ENCODE measurements around the gene CACNA1B.

The CACNA1B gene

DNA sequence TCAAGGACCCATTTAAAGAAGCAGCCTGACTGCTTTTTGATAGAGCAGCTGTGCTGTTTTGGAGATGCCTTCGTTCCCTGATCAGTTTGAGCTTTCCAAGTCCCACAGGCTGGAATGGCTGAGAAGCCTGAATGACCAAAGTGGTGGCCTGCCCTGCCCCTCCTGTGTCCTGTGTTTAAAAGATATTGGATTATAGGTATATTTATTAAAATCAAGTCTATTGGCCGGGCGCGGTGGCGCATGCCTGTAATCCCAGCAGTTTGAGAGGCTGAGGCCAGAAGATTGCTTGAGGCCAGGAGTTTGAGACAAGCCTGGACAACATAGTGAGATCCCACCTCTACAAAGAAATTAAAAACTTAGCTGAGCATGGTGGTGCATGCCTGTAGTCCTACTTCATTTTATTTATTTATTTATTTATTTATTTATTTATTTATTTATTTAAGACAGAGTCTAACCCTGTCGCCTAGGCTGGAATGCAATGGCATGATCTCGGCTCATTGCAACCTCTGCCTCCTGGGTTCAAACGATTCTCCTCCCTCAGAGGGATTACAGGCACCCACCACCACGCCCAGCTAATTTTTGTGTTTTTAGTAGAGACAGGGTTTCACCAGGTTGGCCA lies 87.7 kb downstream of the CACNA1B start:
- no peak for DNase-seq (ENCODE audit: low read depth in 2 of 2)

DNA sequence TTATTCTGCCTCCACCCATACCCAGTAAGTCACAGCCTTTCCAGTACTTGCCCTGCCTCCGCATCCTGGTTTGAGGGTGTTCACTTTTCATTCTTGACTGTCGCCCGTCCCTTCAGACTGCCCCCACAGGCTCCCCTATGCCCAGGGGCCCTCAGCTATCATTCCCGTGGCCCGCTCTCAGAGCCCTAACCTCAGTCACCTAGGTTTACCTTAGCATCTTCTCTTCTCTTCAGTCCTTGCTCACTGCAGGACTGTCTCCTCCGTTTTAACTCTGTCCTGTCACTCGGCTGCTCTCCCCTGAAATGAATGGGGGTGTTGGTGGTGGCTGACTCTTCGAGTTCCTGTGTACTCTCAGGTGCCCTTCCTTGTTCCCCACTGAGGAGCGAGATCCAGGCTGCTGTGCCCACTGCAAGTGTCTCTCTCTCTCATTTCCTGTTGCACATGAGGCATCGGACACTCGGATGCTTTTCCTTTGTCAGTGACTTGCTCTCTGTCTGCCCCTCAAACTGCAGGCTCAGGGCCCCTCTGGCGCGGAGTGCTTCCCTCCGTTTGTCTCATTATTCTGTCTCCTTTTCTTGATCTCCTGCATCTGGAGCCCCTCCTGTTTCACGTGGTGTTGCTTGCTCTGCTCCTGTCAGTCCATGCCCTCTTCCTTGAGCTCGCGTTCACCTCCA lies 89.8 kb downstream of the CACNA1B start:
- DNase-seq (ENCODE audit: low read depth in 2 of 2): no peak

DNA sequence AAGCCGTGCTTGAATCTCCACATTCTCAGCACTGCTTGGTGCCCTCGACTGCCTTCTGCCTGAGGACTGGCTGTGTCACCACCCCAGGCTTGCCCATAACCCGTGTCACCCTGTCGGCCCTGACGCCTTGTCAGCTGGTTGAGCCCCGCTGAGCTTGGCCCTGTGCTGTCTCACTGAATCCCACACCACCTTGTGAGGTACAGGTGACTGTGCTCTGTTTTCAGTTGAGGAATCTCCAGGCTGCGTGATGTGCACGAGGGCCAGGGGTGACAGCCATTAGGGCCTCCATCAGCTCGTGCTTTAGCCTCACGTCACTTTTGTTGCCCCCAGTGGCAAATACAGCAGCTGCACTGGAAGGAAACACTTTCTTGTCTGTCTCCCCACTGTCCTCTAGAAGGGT lies 90.7 kb downstream of the CACNA1B start:
- DNase-seq (ENCODE audit: low read depth in 2 of 2): no peak

DNA sequence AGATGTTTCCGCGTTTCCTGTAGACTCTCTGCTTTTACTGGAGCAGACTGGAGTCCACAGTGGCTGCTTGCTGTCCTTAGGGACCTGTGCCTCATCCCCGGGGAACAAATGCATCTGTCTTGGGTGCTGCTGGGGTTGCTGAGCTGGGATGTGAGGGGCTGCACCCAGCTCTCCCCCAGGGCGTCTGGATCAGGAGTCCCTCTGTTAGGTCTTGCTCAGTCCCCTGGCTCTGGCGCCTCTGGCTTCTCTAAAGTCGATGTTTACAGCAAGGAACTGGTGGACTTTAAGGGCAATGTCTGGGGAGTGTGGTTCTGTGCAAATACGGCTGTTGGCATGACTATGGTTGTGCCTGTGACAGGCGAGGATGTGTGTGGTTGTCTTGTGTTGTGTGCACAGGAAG lies 91.4 kb downstream of the CACNA1B start:
- DNase-seq (ENCODE audit: low read depth in 2 of 2): no peak

DNA sequence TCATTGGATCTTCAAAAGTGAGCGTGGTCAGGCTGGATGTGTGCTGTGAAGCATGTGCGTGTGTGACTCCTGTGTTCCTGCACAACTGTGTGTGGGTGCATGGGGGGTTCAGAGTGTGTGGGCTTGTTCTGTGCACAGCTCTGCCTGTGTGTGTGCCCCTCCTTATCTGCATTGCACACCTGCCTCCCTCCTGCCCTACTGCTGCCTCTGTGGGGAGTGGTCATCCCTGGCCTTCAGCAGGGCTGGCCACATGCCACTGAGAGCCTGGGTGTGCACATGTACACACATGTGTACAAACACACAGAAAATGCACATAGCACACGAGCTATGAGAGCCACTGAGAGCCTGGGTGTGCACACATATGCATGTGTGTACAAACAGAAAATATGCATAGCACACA lies 92.1 kb downstream of the CACNA1B start:
- no peak for DNase-seq (ENCODE audit: low read depth in 2 of 2)

DNA sequence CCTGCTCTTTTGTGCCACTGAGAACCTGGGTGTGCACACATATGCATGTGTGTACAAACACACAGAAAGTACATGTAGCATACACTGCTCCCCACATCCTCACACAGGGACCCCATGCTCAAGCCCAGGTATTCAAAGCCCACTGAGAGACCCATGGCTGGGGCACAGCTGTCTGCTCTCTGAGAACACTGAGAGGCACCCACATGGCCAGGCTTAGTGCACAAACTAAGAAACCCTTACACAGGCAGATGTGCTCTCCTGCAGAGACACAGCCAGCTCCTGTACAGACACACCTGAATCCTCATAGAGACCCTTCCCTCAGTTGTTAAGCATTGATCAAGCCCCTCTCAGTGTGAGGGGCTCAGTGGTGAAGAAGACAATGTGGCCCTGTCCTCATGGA lies 92.5 kb downstream of the CACNA1B start:
- no peak for DNase-seq (ENCODE audit: low read depth in 2 of 2)

DNA sequence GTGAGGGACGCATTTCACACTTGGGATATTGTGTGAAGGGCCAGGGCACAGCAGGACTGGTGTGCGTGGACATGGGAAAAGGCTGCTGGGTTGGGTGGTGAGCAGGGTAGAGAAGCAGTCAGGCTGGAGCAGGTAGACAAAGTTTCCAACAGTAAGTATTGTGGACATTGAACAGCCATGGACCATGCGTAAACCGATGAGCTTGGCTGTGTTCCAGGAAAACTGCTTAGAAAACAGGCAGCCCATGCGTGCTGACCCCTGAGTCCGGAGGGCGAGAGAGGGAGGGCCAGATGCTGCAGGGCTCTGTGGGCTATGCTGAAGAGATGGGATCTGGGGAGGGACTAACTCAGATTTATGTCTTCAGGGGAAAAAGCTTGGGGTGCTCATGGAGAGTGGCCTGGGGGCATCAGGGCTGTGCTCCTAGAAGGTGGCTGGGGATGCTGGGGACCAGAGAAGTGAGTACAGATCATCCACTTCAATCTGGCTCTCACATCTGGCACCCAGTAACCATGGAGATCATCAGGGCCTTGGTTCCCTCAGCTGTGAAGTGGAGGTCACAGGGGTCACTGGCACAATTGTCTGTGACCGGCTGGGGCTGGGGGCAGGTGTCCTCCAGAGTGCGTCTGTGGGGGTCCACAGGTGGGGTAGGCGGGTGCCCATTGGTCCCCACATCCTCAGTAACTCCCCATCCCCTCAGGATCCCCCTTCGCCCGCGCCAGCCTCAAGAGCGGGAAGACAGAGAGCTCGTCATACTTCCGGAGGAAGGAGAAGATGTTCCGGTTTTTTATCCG lies 93.3 kb downstream of the CACNA1B start:
- DNase-seq (ENCODE audit: low read depth in 2 of 2): no peak

DNA sequence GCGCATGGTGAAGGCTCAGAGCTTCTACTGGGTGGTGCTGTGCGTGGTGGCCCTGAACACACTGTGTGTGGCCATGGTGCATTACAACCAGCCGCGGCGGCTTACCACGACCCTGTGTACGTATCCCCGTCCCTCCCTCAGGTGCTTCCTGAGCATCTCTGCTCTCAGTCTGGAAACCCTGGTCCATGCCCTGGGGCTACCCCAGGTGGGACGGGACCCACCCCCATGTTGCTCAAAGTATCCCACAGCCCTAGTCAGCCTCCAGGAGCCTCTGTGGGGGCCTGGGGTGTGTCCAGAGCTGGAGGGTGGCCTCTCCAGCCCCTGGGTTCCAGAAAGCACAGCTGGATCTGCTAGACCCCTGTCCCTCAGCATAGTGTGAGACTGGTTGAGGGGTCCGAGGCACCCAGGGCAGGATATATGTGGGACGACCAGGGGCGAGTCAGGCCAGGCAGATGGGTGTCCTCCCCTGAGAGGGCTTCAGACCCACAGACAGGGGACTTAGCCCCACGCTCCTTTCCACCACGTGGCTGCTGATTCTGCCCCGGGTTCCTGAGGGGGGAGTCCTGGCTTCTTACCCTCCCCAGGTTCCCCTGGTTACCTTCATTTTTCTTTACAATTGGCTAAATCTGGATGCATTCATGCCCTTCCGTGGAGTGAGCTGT lies 94.0 kb downstream of the CACNA1B start:
- DNase-seq (ENCODE audit: low read depth in 2 of 2): no peak

DNA sequence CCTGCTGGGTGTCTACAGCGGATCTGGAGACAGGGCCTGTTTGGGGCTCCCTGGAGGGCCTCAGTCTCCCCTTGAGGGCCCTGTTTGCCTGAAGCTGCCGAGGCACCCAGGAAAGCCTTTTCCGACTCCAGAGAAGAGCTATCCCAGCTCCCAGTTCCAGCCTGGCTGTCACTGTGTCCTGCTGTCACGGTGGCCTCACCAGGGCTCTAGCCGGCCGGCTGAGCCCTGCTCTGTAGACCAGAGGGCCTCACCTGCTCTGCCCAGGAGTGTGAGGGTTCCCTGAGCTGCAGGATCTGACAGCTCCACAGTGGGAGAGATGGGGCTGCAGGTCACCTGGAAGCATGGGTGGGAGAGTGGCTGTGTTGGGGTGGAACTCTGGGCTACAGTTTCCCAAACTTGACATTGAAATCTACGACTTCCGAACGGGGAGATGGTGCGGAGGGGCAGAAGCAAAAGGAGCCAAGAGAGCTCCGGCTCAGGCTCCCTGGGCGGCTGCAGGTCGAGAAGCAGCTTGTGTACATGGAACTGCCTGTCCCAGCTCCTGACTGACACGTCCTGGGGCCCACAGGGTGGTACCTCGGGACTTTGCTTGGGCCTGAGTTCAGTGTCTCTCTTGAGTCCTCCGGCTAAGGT lies 94.9 kb downstream of the CACNA1B start:
- DNase-seq (ENCODE audit: low read depth in 2 of 2): no peak

DNA sequence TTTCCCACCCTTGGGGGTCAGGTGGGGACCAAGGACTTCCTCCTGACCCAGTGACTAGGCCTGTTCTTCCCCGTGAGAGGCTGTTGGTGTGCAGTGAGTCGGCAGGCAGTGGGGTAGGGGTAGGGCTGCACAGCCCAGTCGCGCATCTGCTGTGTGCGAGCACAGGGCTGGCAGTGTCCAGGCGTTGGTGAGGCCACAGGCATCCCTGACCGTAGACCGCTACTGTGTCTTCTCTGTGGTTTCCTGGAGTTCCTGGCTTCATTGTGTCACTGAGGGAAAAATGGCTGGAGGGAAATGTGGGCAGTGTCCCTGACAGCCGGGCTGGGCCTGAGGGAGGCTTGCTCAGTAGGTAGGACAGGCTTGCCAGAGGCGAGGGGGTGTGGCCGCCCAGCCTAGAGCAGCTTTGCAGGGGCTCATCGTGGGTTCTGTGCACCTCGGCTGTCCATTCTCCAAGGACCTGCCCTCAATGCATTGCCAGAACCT lies 95.4 kb downstream of the CACNA1B start:
- no peak for DNase-seq (ENCODE audit: low read depth in 2 of 2)

DNA sequence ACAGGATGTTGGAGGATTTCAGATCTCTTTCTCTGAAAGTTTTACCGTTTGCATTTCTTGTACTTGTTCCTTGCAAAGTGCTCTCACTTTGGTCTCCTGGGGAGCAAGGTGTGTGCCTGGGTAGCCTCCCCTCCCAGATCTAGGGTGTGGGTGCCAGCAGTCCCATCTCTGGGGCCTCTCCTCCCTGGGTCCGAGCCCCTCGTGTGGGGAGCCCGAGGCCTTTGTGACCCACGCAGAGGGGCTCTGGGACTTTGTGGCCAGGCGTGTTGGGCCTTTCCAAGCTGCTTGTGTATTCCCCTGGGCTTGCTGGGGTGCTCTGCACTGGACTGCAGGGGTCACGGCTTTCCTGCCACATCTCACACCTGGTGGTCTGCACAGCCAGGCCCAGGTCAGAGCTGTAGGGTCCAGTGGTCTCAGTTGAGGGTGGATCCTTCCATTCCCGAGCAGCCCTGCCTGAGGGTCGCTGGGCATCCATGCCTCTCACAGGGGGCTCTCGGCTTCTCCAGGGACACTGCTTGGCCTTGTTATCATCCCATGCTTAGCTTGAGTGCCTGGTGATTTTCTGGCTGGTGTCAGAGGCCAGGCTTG lies 96.3 kb downstream of the CACNA1B start:
- DNase-seq (ENCODE audit: low read depth in 2 of 2): no peak

DNA sequence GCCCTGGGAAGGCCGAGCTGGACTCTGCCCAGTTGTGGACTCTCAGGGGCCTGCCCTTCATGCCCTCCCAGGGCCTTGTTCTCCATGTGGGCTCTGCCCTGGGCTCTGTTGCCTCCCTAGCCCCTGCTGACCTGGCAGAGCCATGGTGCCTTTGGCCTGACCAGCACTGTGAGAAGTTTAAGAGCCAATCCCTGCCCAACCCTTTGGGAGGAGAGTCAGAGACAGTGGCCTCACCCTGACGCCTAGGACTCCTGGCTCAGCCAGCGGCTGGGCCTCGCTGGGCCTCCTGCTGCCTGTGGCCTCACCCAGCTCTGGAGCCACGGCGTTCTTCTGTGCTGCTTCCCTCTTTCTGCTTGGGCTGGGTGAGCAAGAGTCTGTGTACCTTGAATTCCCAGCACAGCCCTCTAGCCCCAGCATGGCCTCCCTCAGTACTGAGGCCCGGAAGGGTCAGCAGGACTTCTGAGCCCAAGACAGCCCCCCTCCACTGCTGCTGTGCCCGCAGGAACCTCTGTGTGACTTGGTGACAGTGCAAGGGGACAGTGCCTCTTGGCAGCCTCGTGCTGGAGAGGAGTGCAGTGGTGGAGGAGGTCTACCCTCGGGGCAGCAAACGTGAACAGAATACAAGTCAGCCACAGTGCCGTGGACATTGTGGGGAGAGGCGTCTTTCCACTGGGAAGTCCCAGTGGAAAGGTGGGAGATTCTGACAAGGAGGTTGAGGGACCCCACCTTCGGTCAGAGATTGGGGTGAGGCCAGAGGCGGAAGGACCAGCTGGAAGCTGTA lies 97.4 kb downstream of the CACNA1B start:
- DNase-seq (ENCODE audit: low read depth in 2 of 2): no peak

DNA sequence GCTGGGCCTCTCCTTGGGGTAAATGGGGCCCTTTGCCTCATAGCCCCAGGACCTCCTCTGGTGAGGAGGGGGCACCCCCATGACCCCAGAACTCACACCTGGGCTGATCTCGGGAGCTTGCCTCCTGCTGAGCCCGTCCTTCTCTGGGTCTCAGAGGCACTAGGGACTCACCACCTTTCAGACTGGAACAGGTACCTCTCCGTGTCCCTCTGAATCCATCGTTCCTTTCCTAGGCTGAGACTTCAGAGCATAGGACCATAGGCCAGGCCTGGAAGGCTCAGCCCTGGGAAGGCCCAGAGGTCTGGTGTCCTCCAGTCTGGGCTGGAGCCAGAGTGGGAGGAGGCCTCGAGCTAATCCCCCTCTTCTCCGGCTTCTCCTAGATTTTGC lies 97.9 kb downstream of the CACNA1B start:
- DNase-seq (ENCODE audit: low read depth in 2 of 2): no peak

DNA sequence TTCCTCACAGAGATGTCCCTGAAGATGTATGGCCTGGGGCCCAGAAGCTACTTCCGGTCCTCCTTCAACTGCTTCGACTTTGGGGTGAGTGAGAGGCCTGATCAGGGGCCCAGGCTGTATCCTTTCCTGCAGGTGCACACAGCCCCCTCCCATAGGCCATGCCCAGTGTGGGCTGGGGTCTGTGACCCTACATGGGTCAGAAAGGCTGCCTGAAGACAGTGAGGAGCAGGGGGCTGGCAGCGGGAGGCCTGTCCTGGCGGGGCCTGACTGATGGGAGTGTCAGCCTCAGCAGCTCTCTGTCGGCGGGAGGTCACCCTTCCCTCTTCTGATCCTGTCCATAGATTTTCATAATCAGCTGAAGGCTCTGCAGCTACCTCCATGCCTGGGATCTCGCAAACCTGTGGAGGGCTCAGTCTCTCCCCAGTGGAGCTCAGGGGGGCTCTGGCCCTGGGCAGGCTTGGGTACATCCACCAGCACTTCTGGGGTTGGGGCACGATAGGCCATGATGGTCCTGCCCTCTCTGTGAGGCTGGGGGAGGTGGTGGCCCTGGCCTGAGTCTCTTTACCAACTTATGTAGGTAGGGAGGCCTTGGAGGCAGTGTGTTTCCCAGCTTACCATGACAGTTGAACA lies 98.5 kb downstream of the CACNA1B start:
- no peak for DNase-seq (ENCODE audit: low read depth in 2 of 2)

DNA sequence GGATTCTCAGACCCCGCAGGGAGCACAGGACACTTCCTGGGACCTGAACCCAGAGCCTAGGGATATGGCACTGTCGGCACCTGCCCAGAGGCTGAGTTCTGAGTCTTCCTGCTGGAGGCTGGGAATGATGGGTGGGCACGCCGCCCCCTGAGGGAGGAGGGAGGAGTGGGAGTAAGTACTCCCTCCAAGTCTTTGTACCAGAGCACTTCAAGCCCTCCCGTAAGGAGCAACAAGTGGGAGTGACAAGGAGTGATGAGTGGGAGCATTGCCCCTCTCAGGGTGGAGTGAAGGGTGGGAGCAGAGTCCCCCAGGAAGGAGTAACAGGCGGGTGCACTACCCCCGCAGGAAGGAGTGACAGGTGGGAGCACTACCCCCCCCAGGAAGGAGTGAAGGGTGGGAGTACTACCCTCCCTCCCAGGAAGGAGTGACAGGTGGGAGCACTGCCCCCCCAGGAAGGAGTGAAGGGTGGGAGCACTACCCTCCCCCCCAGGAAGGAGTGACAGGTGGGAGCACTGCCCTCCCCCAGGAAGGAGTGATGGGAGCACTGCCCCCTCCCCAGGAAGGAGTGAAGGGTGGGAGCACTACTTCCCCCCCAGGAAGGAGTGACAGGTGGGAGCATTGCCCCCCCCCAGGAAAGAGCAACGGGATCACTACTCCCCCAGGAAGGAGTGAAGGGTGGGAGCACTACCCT lies 100.1 kb downstream of the CACNA1B start:
- no peak for DNase-seq (ENCODE audit: low read depth in 2 of 2)

DNA sequence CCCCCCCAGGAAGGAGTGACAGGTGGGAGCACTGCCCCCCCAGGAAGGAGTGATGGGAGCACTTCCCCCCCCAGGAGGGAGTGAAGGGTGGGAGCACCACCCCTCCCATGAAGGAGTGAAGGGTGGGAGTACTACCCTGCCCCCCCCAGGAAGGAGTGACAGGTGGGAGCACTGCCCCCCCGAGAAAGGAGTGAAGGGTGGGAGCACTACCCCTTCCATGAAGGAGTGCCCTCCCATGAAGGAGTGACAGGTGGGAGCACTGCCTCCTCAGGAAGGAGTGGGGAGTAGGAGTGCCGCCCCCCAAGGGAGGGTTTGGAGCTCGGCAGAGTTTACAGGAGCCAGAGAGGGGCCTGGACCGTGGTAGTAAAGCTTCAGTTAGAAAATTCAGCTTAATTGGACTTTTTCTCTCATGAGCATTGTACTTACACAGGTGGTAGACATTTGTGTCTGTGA lies 100.7 kb downstream of the CACNA1B start:
- DNase-seq (ENCODE audit: low read depth in 2 of 2): no peak

DNA sequence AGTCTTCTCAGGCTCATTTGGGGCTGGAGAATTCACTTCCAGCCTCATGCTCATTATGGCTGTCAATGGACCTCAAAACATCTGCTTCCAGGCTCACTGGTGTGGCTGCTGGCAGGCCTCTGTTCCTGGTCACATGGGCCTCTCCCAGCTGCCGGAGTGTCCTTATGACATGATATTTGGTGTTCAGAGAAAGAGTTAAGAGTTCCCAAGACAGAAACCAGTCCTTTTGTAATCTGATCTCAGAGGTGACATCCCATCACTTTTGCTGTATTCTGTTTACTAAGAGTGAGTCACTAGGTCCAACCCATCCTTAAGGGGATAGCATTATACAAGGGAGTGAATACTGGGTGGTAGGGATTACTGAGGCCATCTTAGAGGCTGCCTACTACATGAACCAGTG lies 104.6 kb downstream of the CACNA1B start:
- no peak for DNase-seq (ENCODE audit: low read depth in 2 of 2)

DNA sequence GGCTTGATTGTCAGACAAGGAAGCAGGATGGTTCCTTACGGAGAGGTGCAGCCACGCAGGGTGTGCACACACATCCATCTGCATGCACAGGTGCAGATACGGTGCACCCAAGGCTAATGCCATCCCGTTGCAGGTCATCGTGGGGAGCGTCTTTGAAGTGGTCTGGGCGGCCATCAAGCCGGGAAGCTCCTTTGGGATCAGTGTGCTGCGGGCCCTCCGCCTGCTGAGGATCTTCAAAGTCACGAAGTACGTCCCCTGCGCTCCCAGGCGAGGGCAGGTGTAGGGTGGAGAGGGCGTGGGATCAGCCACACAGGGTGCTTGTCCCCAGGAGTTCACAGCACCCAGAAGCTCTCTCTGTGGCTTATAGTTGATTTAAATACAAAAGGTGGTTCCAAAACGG lies 106.4 kb downstream of the CACNA1B start:
- DNase-seq (ENCODE audit: low read depth in 2 of 2): no peak

DNA sequence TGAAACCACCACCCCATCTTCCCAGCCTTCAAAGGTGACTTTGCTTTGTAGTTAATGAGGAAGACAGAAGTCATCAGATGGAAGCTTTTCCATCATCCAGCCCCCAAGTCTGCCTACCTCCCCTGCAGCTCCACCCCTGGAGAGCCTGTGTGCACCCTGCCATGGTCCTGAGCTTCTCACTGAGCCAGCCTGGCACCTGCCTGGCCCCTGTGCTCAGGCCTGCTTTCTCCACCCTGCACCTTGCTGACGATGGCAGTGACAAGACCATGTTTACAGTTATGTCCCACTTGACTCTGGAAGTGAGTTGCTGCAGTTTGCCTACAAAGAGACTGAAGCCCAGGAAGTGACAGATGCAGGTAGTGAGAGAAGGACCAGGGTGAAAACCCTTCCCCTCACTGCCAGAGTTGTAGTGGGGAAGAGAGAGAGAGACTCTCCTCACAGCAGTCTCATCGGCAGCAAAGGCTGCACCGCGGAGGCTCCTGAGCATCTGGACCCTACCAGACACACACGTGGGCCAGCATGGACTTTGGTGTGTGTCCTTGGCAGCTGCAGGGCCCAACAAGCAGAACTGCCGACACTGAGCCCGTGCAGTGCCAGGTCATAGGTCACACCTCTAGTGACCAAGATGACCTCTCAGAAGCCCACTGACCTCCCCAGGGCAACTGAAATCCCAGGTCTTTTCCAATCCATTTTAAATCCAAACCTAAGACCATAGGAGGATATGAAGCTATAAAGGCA lies 107.1 kb downstream of the CACNA1B start:
- DNase-seq (ENCODE audit: low read depth in 2 of 2): no peak

All from stimulated activated CD8-positive, alpha-beta memory T cell treated with anti-CD3 and anti-CD28 coated beads, Interleukin-7, amount 100 ng/mL, for 1 hour (primary cell).